A549 (cell line): Measurements from ENCODE around the gene PSORS1C1. TPM values are rescaled to one million over a fixed set of nuclear protein-coding genes. Genes with fewer than 3 reads are reported as not detected.
A peak's percentile ranks its signal among the peaks of the same experiment; 100 is the strongest.

Experiments
- ATAC-seq, 2 experiments: fragments of 200-7000 bp in 1 of 2; fragments of >200 bp in 1 of 2; cut with Nextera tagmentation in 1 of 2; cut with Tn5 transposase in 1 of 2; 3 replicates each; pipeline versions ENCODE4 v1.8.0 to v1.9.1; 2018 to 2020; ENCODE audit warnings: mild to moderate bottlenecking in 1 of 2, moderate library complexity in 1 of 2
- CTCF ChIA-PET: fragments of 300-600 bp; sonication (Branson Sonifier 250); formaldehyde crosslinking; extraction: SDS; loops from one replicate; lab custom pipeline; 2021; ENCODE audit warnings: antibody characterized with exemption, inconsistent platforms; lab: Yijun Ruan, JAX
- POLR2A ChIA-PET: fragments of 350-600 bp; formaldehyde crosslinking; extraction: SDS; loops from one replicate; lab custom pipeline; 2021; ENCODE audit warnings: antibody characterized with exemption, inconsistent platforms; lab: Yijun Ruan, JAX
- DNase-seq, 2 experiments: peaks; one replicate each; pipeline versions ENCODE4 v3.0.0 to v3.0.0-alpha.2; 2011 to 2016; ENCODE audit warnings: low read depth in 1 of 2, low spot score in 1 of 2
- FAIRE-seq: peaks from 2 replicates; lab custom pipeline; 2011; peaks lifted over from hg19 to GRCh38; lab: Jason Lieb, UNC
- H3K27ac ChIP-seq, 2 experiments: fragments of >200 bp; sonication (Bioruptor Twin); formaldehyde crosslinking; 3 replicates each; pipeline ENCODE4 v1.5.1; 2016 to 2017
- H3K4me1 ChIP-seq: fragments of >200 bp; sonication (Bioruptor Twin); formaldehyde crosslinking; 3 replicates; pipeline ENCODE4 v1.6.1; 2016
- H3K4me2 ChIP-seq: fragments of >200 bp; sonication (Bioruptor Twin); formaldehyde crosslinking; 3 replicates; pipeline ENCODE4 v1.6.1; 2016
- H3K4me3 ChIP-seq: fragments of >200 bp; sonication (Bioruptor Twin); formaldehyde crosslinking; 3 replicates; pipeline ENCODE4 v1.5.1; 2016
- H3K9me3 ChIP-seq: fragments of >200 bp; sonication (Bioruptor Twin); formaldehyde crosslinking; 3 replicates; pipeline ENCODE4 v1.6.1; 2016
- CTCF ChIP-seq: fragments of >200 bp; sonication (Bioruptor Twin); formaldehyde crosslinking; IDR thresholded peaks from 3 replicates; pipeline ENCODE4 v1.5.1; 2016
- EHMT2 ChIP-seq: fragments of 200-600 bp; sonication (generic); IDR thresholded peaks from 2 replicates; pipeline ENCODE4 v1.6.1; 2016; ENCODE audit warnings: antibody characterized with exemption, low read depth, mild to moderate bottlenecking, moderate library complexity
- EP300 ChIP-seq, 2 experiments: fragments of >200 bp; sonication (Bioruptor Twin); formaldehyde crosslinking; IDR thresholded peaks; 2 replicates in 1 of 2; 3 replicates in 1 of 2; pipeline ENCODE4 v1.6.1; 2016 to 2017
- HDAC2 ChIP-seq: fragments of 200-600 bp; sonication (generic); IDR thresholded peaks from 2 replicates; pipeline ENCODE4 v1.6.1; 2016
- HOXB13 ChIP-seq: fragments of 250-450 bp; sonication (Bioruptor Pico); IDR thresholded peaks from 2 replicates; pipeline ENCODE4 v1.5.0; 2020; ENCODE audit warnings: low read depth, mild to moderate bottlenecking, moderate library complexity
- JUNB ChIP-seq: fragments of >200 bp; sonication (Bioruptor Twin); formaldehyde crosslinking; IDR thresholded peaks from 2 replicates; pipeline ENCODE4 v1.6.1; 2016
- MAFK ChIP-seq: fragments of 450-650 bp; IDR thresholded peaks from 2 replicates; pipeline ENCODE4 v1.6.1; 2014; ENCODE audit not compliant: partially characterized antibody
- MAZ ChIP-seq: fragments of 150-350 bp; IDR thresholded peaks from 2 replicates; pipeline ENCODE4 v1.6.1; 2014; ENCODE audit warnings: antibody characterized with exemption, low read depth, low read length, borderline replicate concordance
- NR3C1 ChIP-seq: fragments of >200 bp; sonication (Bioruptor Twin); formaldehyde crosslinking; IDR thresholded peaks from 3 replicates; pipeline ENCODE4 v1.6.1; 2017
- RAD21 ChIP-seq, 2 experiments: fragments of >200 bp in 1 of 2; sonication (Bioruptor Twin) in 1 of 2; formaldehyde crosslinking in 1 of 2; IDR thresholded peaks in 1 of 2; conservative IDR thresholded peaks in 1 of 2; 2 replicates in 1 of 2; 3 replicates in 1 of 2; pipeline ENCODE4 v1.6.1; 2012 to 2018; ENCODE audit warnings: inconsistent platforms in 1 of 2
- SMC3 ChIP-seq: fragments of >200 bp; sonication (Bioruptor Twin); formaldehyde crosslinking; IDR thresholded peaks from 3 replicates; pipeline ENCODE4 v1.6.1; 2018; ENCODE audit warnings: inconsistent platforms
- ZFP36 ChIP-seq: fragments of 450-650 bp; IDR thresholded peaks from 2 replicates; pipeline ENCODE4 v1.6.1; 2014; ENCODE audit warnings: borderline replicate concordance; ENCODE audit not compliant: partially characterized antibody
- ZSCAN20 ChIP-seq: fragments of 250-450 bp; sonication (Bioruptor Pico); IDR thresholded peaks from 2 replicates; pipeline ENCODE4 v1.8.0; 2022; ENCODE audit warnings: mild to moderate bottlenecking, moderate library complexity
- WGBS: methylation state at CpG from one replicate; pipeline ENCODE4 v1.1.6; 2017; ENCODE audit errors: missing lambda C conversion rate; 5-methylcytosine and 5-hydroxymethylcytosine counted together
- polyA plus RNA-seq, 4 experiments: library from polyadenylated mRNA; depleted of rRNA in 3 of 4; stranded (reverse); fragments of >200 nt; fragmentation: RNase III in 1 of 4; extraction: RNeasy Plus Mini Kit Qiagen cat#74134 plus additional on column Dnase treatment in 1 of 4; gene quantifications; 2 replicates in 3 of 4; 3 replicates in 1 of 4; pipeline ENCODE4 v1.2.3, GENCODE V29; 2011 to 2017

The PSORS1C1 gene
- polyA plus RNA-seq, 2 of the 4 experiments (the other 2 are of a cell fraction) = 2.3 to 4.3 TPM

GRCh38 chr6:31113861-31114540 is 599 bp upstream of the PSORS1C1 start:
- ATAC-seq (peak; percentile 14 to 31; a peak in 4 of 6 replicates), DNase-seq (no peak), FAIRE-seq (no peak)
- ChIA-PET CTCF (interaction anchor here (0.6 to 4.0 kb wide), 15 partner anchors 9 to 286 kb away, joined by 3 to 31 read pairs (median 5); no protein-coding TSS in a partner anchor), POLR2A (interaction anchor here (0.6 to 1.3 kb wide), 5 partner anchors 12 to 426 kb away, joined by 3 to 6 read pairs (median 4); partner anchors contain the start of gene GTF2H4)
- H3K9me3 ChIP-seq = no peaks in the 10 kb centered on the region
- H3K27ac ChIP-seq = peak overlapping the region; percentile 92 to 93
- 54% methylated on average over 7 of the region's 7 CpGs for WGBS
- no peak for TF ChIP-seq ZSCAN20 (CRISPR knock-in tag)
- TF ChIP-seq MAFK = no peak
- no peak for TF ChIP-seq ZFP36
- no peak for TF ChIP-seq EHMT2
- TF ChIP-seq NR3C1 = no peak
- TF ChIP-seq HOXB13 = no peak
- TF ChIP-seq EP300 (IDR thresholded peaks at IDR 0.05) = no peak
- TF ChIP-seq MAZ = no peak
- H3K4me3 ChIP-seq = no peak overlapping the region
- H3K4me1 ChIP-seq = peaks cover 16% of the 10 kb centered on the region
- peak overlapping the region; percentile 87 for H3K4me2 ChIP-seq

- peak overlapping the region; percentile 40 for H3K4me3 ChIP-seq
- H3K4me2 ChIP-seq = peak overlapping the region; percentile 87
Measured at GRCh38 chr6:31114970-31115849, 610 bp downstream of the PSORS1C1 start.

GRCh38 chr6:31115941-31116560 is 1.5 kb downstream of the PSORS1C1 start:
- ATAC-seq (no peak), FAIRE-seq (no peak), DNase-seq (no peak)
- H3K27ac ChIP-seq = peak overlapping the region; percentile 92 to 93; a peak in 4 of 6 replicates
- H3K4me3 ChIP-seq = no peak overlapping the region
- ChIA-PET CTCF (interaction anchor here (0.8 to 4.0 kb wide), 18 partner anchors 7 to 239 kb away, joined by 3 to 31 read pairs (median 4); partner anchors contain the start of gene VARS2), POLR2A (no interaction called here)
- TF ChIP-seq JUNB = no peak
- WGBS = 94% methylated on average over 11 of the region's 12 CpGs
- peaks cover 16% of the 10 kb centered on the region for H3K4me1 ChIP-seq
- H3K9me3 ChIP-seq = no peaks in the 10 kb centered on the region
- H3K4me2 ChIP-seq = peak overlapping the region; percentile 87

More at GRCh38 chr6:31114970-31115849, 610 bp downstream of the PSORS1C1 start:
- Histone ChIP-seq H3K9me3 (no peaks in the 10 kb centered on the region), H3K27ac (peak overlapping the region; percentile 92 to 93), H3K4me1 (peaks cover 16% of the 10 kb centered on the region)
- ChIA-PET CTCF (interaction anchor here (0.6 to 4.0 kb wide), 27 partner anchors 8 to 288 kb away, joined by 3 to 31 read pairs (median 4); partner anchors contain the start of gene VARS2), POLR2A (interaction anchor here (0.6 to 1.3 kb wide), 7 partner anchors 10 to 427 kb away, joined by 3 to 6 read pairs (median 4); partner anchors contain the start of gene GTF2H4)
- FAIRE-seq (no peak), ATAC-seq (peak; percentile 87 to 92), DNase-seq (peak; percentile 50 to 79)
- 43% methylated on average over 9 of the region's 9 CpGs for WGBS
- TF ChIP-seq RAD21 (conservative IDR thresholded peaks at IDR 0.05 in 1 of 2, IDR thresholded peaks at IDR 0.05 in 1 of 2) = peak; percentile 53 to 61; a peak in 4 of 5 replicates
- TF ChIP-seq CTCF = peak; percentile 46
- TF ChIP-seq SMC3 = no peak; the same call in 2 of the 3 replicates
- no peak for TF ChIP-seq HDAC2
